Left lung (tissue), 10 donors: Measurements from ENCODE around the gene PEA15. TPM values are rescaled to one million over a fixed set of nuclear protein-coding genes. Genes with fewer than 3 reads are reported as not detected.

Experiments
- ATAC-seq: fragments of 200-7000 bp; cut with Tn5 transposase; one replicate; pipeline ENCODE4 v1.9.1; 2020; ENCODE audit warnings: moderate library complexity
- DNase-seq, 4 donors: peaks; one replicate each; pipeline ENCODE4 v3.0.0-alpha.2; 2013 to 2020
- H3K27ac ChIP-seq, 2 donors: fragments of 200-600 bp; sonication (generic) in 1 of 2; one replicate each; pipeline versions ENCODE4 v1.5.0 to v1.8.0; 2020 to 2021
- H3K27me3 ChIP-seq, 2 donors: fragments of 200-600 bp; sonication (generic) in 1 of 2; one replicate each; pipeline versions ENCODE4 v1.5.0 to v1.8.0; 2020 to 2021
- H3K36me3 ChIP-seq, 2 donors: fragments of 200-600 bp; sonication (generic) in 1 of 2; one replicate each; pipeline versions ENCODE4 v1.5.0 to v1.8.0; 2020 to 2021
- H3K4me1 ChIP-seq, 2 donors: fragments of 200-600 bp; one replicate each; pipeline ENCODE4 v1.8.0; 2021
- H3K4me3 ChIP-seq, 2 donors: fragments of 200-600 bp; sonication (generic) in 1 of 2; one replicate each; pipeline versions ENCODE4 v1.5.0 to v1.8.0; 2020 to 2021; ENCODE audit warnings: mild to moderate bottlenecking in 1 of 2
- H3K9me3 ChIP-seq, 2 donors: fragments of 200-600 bp; sonication (generic) in 1 of 2; one replicate each; pipeline versions ENCODE4 v1.5.0 to v1.8.0; 2020 to 2021
- CTCF ChIP-seq, 2 donors: fragments of 200-600 bp; sonication (generic) in 1 of 2; IDR thresholded peaks; one replicate each; pipeline versions ENCODE4 v1.5.0 to v1.8.0; 2021; ENCODE audit warnings: antibody characterized with exemption in 2 of 2
- intact Hi-C, 2 donors: fragments of 100-400 bp; cut with DNase I; formaldehyde crosslinking; loops; one replicate each; pipeline versions ENCODE4 v1.11.2 to v1.14.2; 2022
- polyA plus RNA-seq, 6 donors: library from polyadenylated mRNA; unstranded; fragments of 120-200 nt; gene quantifications; one replicate each; pipeline ENCODE4 v1.2.1, GENCODE V29; 2013; ENCODE audit not compliant: insufficient read length in 6 of 6
- total RNA-seq, 2 donors: library from RNA; stranded (reverse); fragmentation: NEBNext Ultra II Directional; extraction: Animal tissue kit (Norgen Biotek cat#: 25700); gene quantifications; one replicate each; pipeline ENCODE4 v1.2.1, GENCODE V29; 2021
- donor health status: DM: no; HTN: yes; CAD: no.
- donor health status: DM: no; HTN: no; CAD: no.

Gene PEA15
- total and polyA plus RNA-seq, 8 donors, result 131 to 178 (median 144) TPM

DNA sequence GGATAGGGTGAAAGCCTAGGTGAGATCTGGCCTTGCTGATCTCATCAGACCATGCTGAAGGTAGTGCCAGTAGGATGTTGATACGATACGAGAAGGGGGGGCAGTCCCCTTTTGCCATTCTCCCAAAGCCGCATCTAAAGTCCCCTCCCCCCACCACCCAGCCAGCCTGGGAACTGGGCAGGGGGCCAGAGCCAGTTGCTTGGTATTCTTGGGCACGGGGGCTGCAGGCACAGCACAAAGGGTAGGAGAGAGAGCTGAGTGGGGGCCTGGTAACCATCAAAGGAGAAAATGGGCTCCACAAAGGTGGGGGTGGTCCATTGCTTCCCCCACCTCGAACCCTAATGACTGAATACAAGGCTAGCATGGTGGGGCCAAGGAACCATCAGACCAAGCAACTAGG is 5.4 kb downstream of the PEA15 start:
- peaks cover 21 to 47% of the 10 kb centered on the region in 2 donors for H3K4me1 ChIP-seq
- no peak overlapping the region for H3K27ac ChIP-seq
- TF ChIP-seq CTCF (IDR thresholded peaks at IDR 0.05), result no peak
- H3K9me3 ChIP-seq, result no peaks in the 10 kb centered on the region
- no peak for DNase-seq
- no peaks in the 10 kb centered on the region for H3K27me3 ChIP-seq
- H3K36me3 ChIP-seq, result peaks cover 7 to 73% of the 10 kb centered on the region in 2 donors
- no peak for ATAC-seq
- H3K4me3 ChIP-seq, result no peak overlapping the region
- intact Hi-C loops, result no loop called here

- ATAC-seq (no peak), DNase-seq (no peak)
- Histone ChIP-seq H3K4me3 (no peak overlapping the region), H3K9me3 (no peaks in the 10 kb centered on the region), H3K27me3 (no peaks in the 10 kb centered on the region), H3K36me3 (peaks cover 7 to 80% of the 10 kb centered on the region in 2 donors), H3K4me1 (peaks cover 19 to 42% of the 10 kb centered on the region in 2 donors), H3K27ac (no peak overlapping the region)
- TF ChIP-seq CTCF (IDR thresholded peaks at IDR 0.05), result no peak
- intact Hi-C loops, result no loop called here
Observed at GRCh38 chr1:160211046-160211790, 6.0 kb downstream of the PEA15 start.

GRCh38 chr1:160214481-160215140 is 9.4 kb downstream of the PEA15 start:
- intact Hi-C loops, result no loop called here
- Histone ChIP-seq H3K36me3 (peaks cover 7 to 99% of the 10 kb centered on the region in 2 donors), H3K4me3 (no peak overlapping the region), H3K27ac (no peak overlapping the region), H3K9me3 (no peaks in the 10 kb centered on the region), H3K27me3 (no peaks in the 10 kb centered on the region), H3K4me1 (peaks cover 3 to 28% of the 10 kb centered on the region in 2 donors)
- DNase-seq, result no peak
- ATAC-seq, result peak; percentile 38
- TF ChIP-seq CTCF (IDR thresholded peaks at IDR 0.05), result no peak

DNA sequence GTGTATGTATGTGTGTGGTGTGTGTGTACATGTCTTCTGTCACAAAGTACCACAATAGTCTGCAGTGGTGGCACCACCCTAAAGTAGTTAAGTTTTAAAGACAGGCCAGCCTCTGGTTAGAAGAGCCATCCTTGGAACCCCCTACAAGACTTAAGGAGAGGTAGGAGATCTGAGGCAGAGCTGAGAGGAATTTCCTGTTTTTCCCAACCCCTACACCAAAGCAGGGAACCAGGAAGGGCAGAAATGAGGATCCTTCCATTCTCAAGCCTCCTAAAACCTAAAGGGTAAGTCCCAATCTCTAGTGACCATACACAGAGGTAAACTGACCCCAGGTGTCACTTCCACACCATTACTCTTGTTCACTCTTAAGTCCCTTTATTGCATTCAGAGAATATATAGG is 11.1 kb downstream of the PEA15 start:
- Histone ChIP-seq H3K4me1 (peaks cover 0 to 21% of the 10 kb centered on the region in 2 donors), H3K27me3 (no peaks in the 10 kb centered on the region), H3K27ac (no peak overlapping the region), H3K36me3 (peaks cover 7 to 100% of the 10 kb centered on the region in 2 donors), H3K4me3 (no peak overlapping the region), H3K9me3 (no peaks in the 10 kb centered on the region)
- no peak for TF ChIP-seq CTCF (IDR thresholded peaks at IDR 0.05)
- DNase-seq (no peak), ATAC-seq (no peak)
- intact Hi-C loops, result no loop called here

- H3K4me3 ChIP-seq, result no peak overlapping the region
- H3K9me3 ChIP-seq, result no peaks in the 10 kb centered on the region
- no peak for TF ChIP-seq CTCF (IDR thresholded peaks at IDR 0.05)
- H3K4me1 ChIP-seq, result peaks cover 0 to 21% of the 10 kb centered on the region in 2 donors
- no peak overlapping the region for H3K27ac ChIP-seq
- DNase-seq (no peak), ATAC-seq (no peak)
- no peaks in the 10 kb centered on the region for H3K27me3 ChIP-seq
- intact Hi-C loops, result no loop called here
- peaks cover 4 to 100% of the 10 kb centered on the region in 2 donors for H3K36me3 ChIP-seq
Observed at GRCh38 chr1:160217481-160218051, 12.4 kb downstream of the PEA15 start.
